Activated T-helper 1 cell treated with anti-CD3 and anti-CD28 coated beads, Interleukin-2, amount 50 U/mL, for 16 hours (primary cell): ENCODE data around the gene PKM.

Experiments used
- DNase-seq, 2 donors: peaks; one replicate each; pipeline ENCODE4 v3.0.0-alpha.2; 2020; ENCODE audit warnings: low read depth in 1 of 2, low spot score in 1 of 2

The PKM gene

GRCh38 chr15:72202302-72202701 lies 28.7 kb downstream of the PKM start:
- DNase-seq, result no peak

- DNase-seq, result no peak
Observed at GRCh38 chr15:72201391-72201921, 29.5 kb downstream of the PKM start.

GRCh38 chr15:72200395-72201237 lies 30.4 kb downstream of the PKM start:
- DNase-seq, result no peak

GRCh38 chr15:72199721-72200212 lies 31.2 kb downstream of the PKM start:
- DNase-seq, result peak; percentile 50 to 53

GRCh38 chr15:72199205-72199515 lies 31.8 kb downstream of the PKM start:
- no peak for DNase-seq

- no peak for DNase-seq
Observed at GRCh38 chr15:72198356-72199204, 32.4 kb downstream of the PKM start.

- no peak for DNase-seq
Observed at GRCh38 chr15:72197460-72198355, 33.3 kb downstream of the PKM start, which contains the start of gene GRAMD2A. GRAMD2A (minus strand) TSS chr15:72197787.

- no peak for DNase-seq
Observed at GRCh38 chr15:72197041-72197459, 33.9 kb downstream of the PKM start.

- DNase-seq, result no peak
Observed at GRCh38 chr15:72196409-72197040, 34.5 kb downstream of the PKM start.

- no peak for DNase-seq
Observed at GRCh38 chr15:72195101-72195511, 35.9 kb downstream of the PKM start.

- no peak for DNase-seq
Observed at GRCh38 chr15:72193836-72194396, 37.1 kb downstream of the PKM start.

GRCh38 chr15:72192416-72192815 lies 38.6 kb downstream of the PKM start:
- no peak for DNase-seq

GRCh38 chr15:72189250-72189902 lies 41.6 kb downstream of the PKM start:
- DNase-seq, result no peak

- DNase-seq, result no peak
Observed at GRCh38 chr15:72184165-72184811, 46.7 kb downstream of the PKM start.

GRCh38 chr15:72183781-72184164 lies 47.2 kb downstream of the PKM start:
- DNase-seq, result no peak

- DNase-seq, result no peak
Observed at GRCh38 chr15:72182673-72183072, 48.3 kb downstream of the PKM start.

GRCh38 chr15:72182244-72182643 lies 48.7 kb downstream of the PKM start:
- DNase-seq, result no peak

- no peak for DNase-seq
Observed at GRCh38 chr15:72180761-72181324, 50.1 kb downstream of the PKM start.
